ENCODE measurements around the gene PHPT1. TPM values are rescaled to one million over a fixed set of nuclear protein-coding genes. Genes with fewer than 3 reads are reported as not detected.
"Not testable (repeated sequence)": the region's sequence is repeated elsewhere in the genome, so short reads cannot be mapped to it uniquely, and the experiment has no call there.

Gene PHPT1
- total RNA-seq, 5 donors from 2014 or later (not counting 1 experiment from before 2014, with no cell fraction given): 23.3 to 56.8 (median 43.5) TPM

- POLR2A ChIA-PET: interaction anchor here in 1 of 2 donors (0.7 kb wide), 1 partner anchor 537 kb away, joined by 3 read pairs; no protein-coding TSS in a partner anchor
- H3K9me3 ChIP-seq; ATAC-seq (replicated peaks in 1 of 4); H3K4me3 ChIP-seq (ENCODE audit: control insufficient read depth in 1 of 2, extremely low read depth in 1 of 2, low read length in 1 of 2); H3K9me3 Mint-ChIP-seq; H3K36me3 Mint-ChIP-seq; H3K36me3 ChIP-seq (ENCODE audit: control insufficient read depth in 2 of 2, extremely low read depth in 1 of 2, insufficient read depth in 1 of 2, low read length in 1 of 2); DNase-seq; H3K27me3 Mint-ChIP-seq; H3K27me3 ChIP-seq (replicated peaks in 1 of 2; ENCODE audit: control insufficient read depth in 2 of 2, extremely low read depth in 1 of 2, insufficient read depth in 2 of 2, low read length in 1 of 2): not testable (repeated sequence)
- Mint-ChIP-seq H3K4me1 (peaks cover 15 to 46% (median 42%) of the 10 kb centered on the region in 3 donors), H3K4me3 (peak overlapping the region in 2 of 3 donors; percentile 72 to 76), H3K27ac (peak overlapping the region in 1 of 2 donors; percentile 57)
- CTCF ChIA-PET: interaction anchor here in 1 of 2 donors (0.7 kb wide), 1 partner anchor 112 kb away, joined by 4 read pairs; the partner anchor contains the start of gene CLIC3
- H3K27ac ChIP-seq (ENCODE audit: low read length): peak overlapping the region; percentile 97
- H3K4me1 ChIP-seq (ENCODE audit: control insufficient read depth in 1 of 2, extremely low read depth in 1 of 2, insufficient read depth in 2 of 2, low read length in 2 of 2): peaks cover 7 to 60% of the 10 kb centered on the region in 2 experiments
- 94% methylated on average over 8 of the region's 10 CpGs for WGBS (ENCODE audit: insufficient coverage)
Observed at GRCh38 chr9:136883670-136884069, 34.5 kb downstream of the PHPT1 start.

- POLR2A ChIA-PET: interaction anchor here in 1 of 2 donors (0.6 kb wide), 1 partner anchor 96 kb away, joined by 3 read pairs; no protein-coding TSS in a partner anchor
- no peaks in the 10 kb centered on the region for H3K9me3 Mint-ChIP-seq
- peak within 1 kb of the TSS; percentile 83 to 84 (median 83) for H3K4me3 Mint-ChIP-seq
- H3K27me3 Mint-ChIP-seq: no peaks in the 10 kb centered on the region
- H3K27ac Mint-ChIP-seq: peak within 1 kb of the TSS; percentile 77 to 91
- ATAC-seq (replicated peaks in 1 of 4) (peak; percentile 92 to 95 (median 94)), DNase-seq (peak; percentile 91 to 99 (median 97))
- Histone ChIP-seq H3K36me3 (ENCODE audit: control insufficient read depth in 2 of 2, extremely low read depth in 1 of 2, insufficient read depth in 1 of 2, low read length in 1 of 2) (peaks cover 0 to 4% of the 10 kb centered on the region in 2 donors), H3K9me3 (no peaks in the 10 kb centered on the region), H3K27ac (ENCODE audit: low read length) (peak within 1 kb of the TSS; percentile 84), H3K4me1 (ENCODE audit: control insufficient read depth in 1 of 2, extremely low read depth in 1 of 2, insufficient read depth in 2 of 2, low read length in 2 of 2) (peaks cover 7 to 58% of the 10 kb centered on the region in 2 experiments), H3K4me3 (ENCODE audit: control insufficient read depth in 1 of 2, extremely low read depth in 1 of 2, low read length in 1 of 2) (peak within 1 kb of the TSS; percentile 69 to 82), H3K27me3 (replicated peaks in 1 of 2; ENCODE audit: control insufficient read depth in 2 of 2, extremely low read depth in 1 of 2, insufficient read depth in 2 of 2, low read length in 1 of 2) (no peaks in the 10 kb centered on the region)
- CTCF ChIA-PET: interaction anchor here in 1 of 2 donors (0.7 to 1.8 kb wide), 3 partner anchors 16 to 95 kb away, joined by 4 to 5 read pairs (median 4); partner anchors contain the start of gene TMEM141
- peaks cover 15 to 49% (median 48%) of the 10 kb centered on the region in 3 donors for H3K4me1 Mint-ChIP-seq
- under 1% methylated on average over 85 of the region's 88 CpGs for WGBS (ENCODE audit: insufficient coverage)
- H3K36me3 Mint-ChIP-seq: no peaks in the 10 kb centered on the region
Observed at GRCh38 chr9:136885950-136886578, 36.9 kb downstream of the PHPT1 start, which contains the start of gene TRAF2. TSS of gene TRAF2 (plus strand) at chr9:136886516. CDS start at chr9:136898741, 12,225 bp downstream.

- peak; percentile 44 to 54 (median 46) for ATAC-seq (replicated peaks in 1 of 4)
- H3K36me3 Mint-ChIP-seq: no peaks in the 10 kb centered on the region
Observed at GRCh38 chr9:136886610-136887597, 37.7 kb downstream of the PHPT1 start.

GRCh38 chr9:136888454-136888853, 39.2 kb downstream of the PHPT1 start:
- Mint-ChIP-seq H3K27me3 (no peaks in the 10 kb centered on the region), H3K9me3 (no peaks in the 10 kb centered on the region), H3K36me3 (no peaks in the 10 kb centered on the region), H3K4me1 (peaks cover 6 to 38% (median 34%) of the 10 kb centered on the region in 3 donors), H3K4me3 (peak overlapping the region in 1 of 3 donors; percentile 13), H3K27ac (no peak overlapping the region)
- ChIA-PET POLR2A (no interaction called here), CTCF (interaction anchor here in 1 of 2 donors (0.5 kb wide), 1 partner anchor 194 kb away, joined by 3 read pairs; no protein-coding TSS in a partner anchor)
- no peaks in the 10 kb centered on the region for H3K9me3 ChIP-seq
- H3K27ac ChIP-seq (ENCODE audit: low read length): no peak overlapping the region
- no peaks in the 10 kb centered on the region for H3K27me3 ChIP-seq (replicated peaks in 1 of 2; ENCODE audit: control insufficient read depth in 2 of 2, extremely low read depth in 1 of 2, insufficient read depth in 2 of 2, low read length in 1 of 2)
- H3K4me1 ChIP-seq (ENCODE audit: control insufficient read depth in 1 of 2, extremely low read depth in 1 of 2, insufficient read depth in 2 of 2, low read length in 2 of 2): peaks cover 3 to 38% of the 10 kb centered on the region in 2 experiments
- no peak for DNase-seq
- 83% methylated on average over 7 of the region's 8 CpGs for WGBS (ENCODE audit: insufficient coverage)
- H3K36me3 ChIP-seq (ENCODE audit: control insufficient read depth in 2 of 2, extremely low read depth in 1 of 2, insufficient read depth in 1 of 2, low read length in 1 of 2): peaks cover 0 to 13% of the 10 kb centered on the region in 2 donors
- H3K4me3 ChIP-seq (ENCODE audit: control insufficient read depth in 1 of 2, extremely low read depth in 1 of 2, low read length in 1 of 2): no peak overlapping the region
- no peak for ATAC-seq (replicated peaks in 1 of 4)

More at GRCh38 chr9:136886610-136887597, 37.7 kb downstream of the PHPT1 start:
- Mint-ChIP-seq H3K4me3 (peak overlapping the region; percentile 83 to 84 (median 83)), H3K27me3 (no peaks in the 10 kb centered on the region), H3K9me3 (no peaks in the 10 kb centered on the region), H3K4me1 (peaks cover 15 to 44% (median 43%) of the 10 kb centered on the region in 3 donors), H3K27ac (peak overlapping the region; percentile 77 to 91)
- H3K4me3 ChIP-seq (ENCODE audit: control insufficient read depth in 1 of 2, extremely low read depth in 1 of 2, low read length in 1 of 2): peak overlapping the region; percentile 52 to 82
- CTCF ChIA-PET: interaction anchor here in 1 of 2 donors (0.7 to 1.8 kb wide), 3 partner anchors 15 to 96 kb away, joined by 4 to 5 read pairs (median 4); partner anchors contain the start of gene TMEM141
- POLR2A ChIA-PET: no interaction called here
- under 1% methylated on average over 73 of the region's 76 CpGs for WGBS (ENCODE audit: insufficient coverage)
- H3K27ac ChIP-seq (ENCODE audit: low read length): peak overlapping the region; percentile 84
- peaks cover 6 to 51% of the 10 kb centered on the region in 2 experiments for H3K4me1 ChIP-seq (ENCODE audit: control insufficient read depth in 1 of 2, extremely low read depth in 1 of 2, insufficient read depth in 2 of 2, low read length in 2 of 2)
- no peaks in the 10 kb centered on the region for H3K9me3 ChIP-seq
- peak in 15 of 35 experiments; percentile 16 to 90 (median 64) for DNase-seq
- H3K36me3 ChIP-seq (ENCODE audit: control insufficient read depth in 2 of 2, extremely low read depth in 1 of 2, insufficient read depth in 1 of 2, low read length in 1 of 2): peaks cover 0 to 6% of the 10 kb centered on the region in 2 donors
- H3K27me3 ChIP-seq (replicated peaks in 1 of 2; ENCODE audit: control insufficient read depth in 2 of 2, extremely low read depth in 1 of 2, insufficient read depth in 2 of 2, low read length in 1 of 2): no peaks in the 10 kb centered on the region

GRCh38 chr9:136889858-136890257, 40.6 kb downstream of the PHPT1 start:
- H3K9me3 Mint-ChIP-seq: no peaks in the 10 kb centered on the region
- ATAC-seq (replicated peaks in 1 of 4): no peak
- peaks cover 8% of the 10 kb centered on the region for H3K36me3 Mint-ChIP-seq
- CTCF ChIA-PET: interaction anchor here in 1 of 2 donors (0.7 kb wide), 1 partner anchor 86 kb away, joined by 3 read pairs; no protein-coding TSS in a partner anchor
- Histone ChIP-seq H3K27me3 (replicated peaks in 1 of 2; ENCODE audit: control insufficient read depth in 2 of 2, extremely low read depth in 1 of 2, insufficient read depth in 2 of 2, low read length in 1 of 2) (no peaks in the 10 kb centered on the region), H3K4me3 (ENCODE audit: control insufficient read depth in 1 of 2, extremely low read depth in 1 of 2, low read length in 1 of 2) (no peak overlapping the region), H3K4me1 (ENCODE audit: control insufficient read depth in 1 of 2, extremely low read depth in 1 of 2, insufficient read depth in 2 of 2, low read length in 2 of 2) (peaks cover 3 to 39% of the 10 kb centered on the region in 2 experiments), H3K36me3 (ENCODE audit: control insufficient read depth in 2 of 2, extremely low read depth in 1 of 2, insufficient read depth in 1 of 2, low read length in 1 of 2) (peaks cover 0 to 20% of the 10 kb centered on the region in 2 donors), H3K9me3 (no peaks in the 10 kb centered on the region), H3K27ac (ENCODE audit: low read length) (no peak overlapping the region)
- 98% methylated on average over 38 of the region's 42 CpGs for WGBS (ENCODE audit: insufficient coverage)
- POLR2A ChIA-PET: no interaction called here
- no peak for DNase-seq
- no peak overlapping the region for H3K27ac Mint-ChIP-seq
- H3K4me3 Mint-ChIP-seq: no peak overlapping the region
- H3K4me1 Mint-ChIP-seq: peaks cover 12 to 44% (median 41%) of the 10 kb centered on the region in 3 donors
- H3K27me3 Mint-ChIP-seq: no peaks in the 10 kb centered on the region
